IPS-NIHi7 (cell line): ENCODE data around the gene HS3ST2.
A peak's percentile ranks its signal among the peaks of the same experiment; 100 is the strongest.

ENCODE experiments used
- DNase-seq: peaks from one replicate; pipeline ENCODE4 v3.0.0; 2012; ENCODE audit warnings: mixed read lengths; ENCODE audit errors: extremely low spot score

HS3ST2 gene

GRCh38 chr16:22813948-22814710 lies at the start of gene HS3ST2:
Gene HS3ST2, plus strand, starts transcription at chr16:22814162. Its CDS starts 449 bp downstream, at chr16:22814611.
- DNase-seq: peak; percentile 78

GRCh38 chr16:22764662-22765327 lies 49.2 kb upstream of the HS3ST2 start:
- DNase-seq: no peak

- no peak for DNase-seq
These were observed 48.5 kb upstream of the HS3ST2 start for GRCh38 chr16:22765479-22765878.

GRCh38 chr16:22770866-22771265 lies 43.1 kb upstream of the HS3ST2 start:
- no peak for DNase-seq

- no peak for DNase-seq
These were observed 42.4 kb upstream of the HS3ST2 start for GRCh38 chr16:22771551-22771950.

GRCh38 chr16:22775220-22775922 lies 38.6 kb upstream of the HS3ST2 start:
- no peak for DNase-seq

- no peak for DNase-seq
These were observed 32.5 kb upstream of the HS3ST2 start for GRCh38 chr16:22781480-22781879.

- no peak for DNase-seq
These were observed 31.6 kb upstream of the HS3ST2 start for GRCh38 chr16:22782314-22782713.

- no peak for DNase-seq
These were observed 29.2 kb upstream of the HS3ST2 start for GRCh38 chr16:22784690-22785214.

GRCh38 chr16:22785552-22785951 lies 28.4 kb upstream of the HS3ST2 start:
- DNase-seq: no peak

- no peak for DNase-seq
These were observed 27.7 kb upstream of the HS3ST2 start for GRCh38 chr16:22786284-22786683.

GRCh38 chr16:22786691-22787090 lies 27.3 kb upstream of the HS3ST2 start:
- DNase-seq: no peak

GRCh38 chr16:22787466-22788192 lies 26.3 kb upstream of the HS3ST2 start:
- DNase-seq: no peak

GRCh38 chr16:22788193-22788530 lies 25.8 kb upstream of the HS3ST2 start:
- no peak for DNase-seq

- no peak for DNase-seq
These were observed 24.5 kb upstream of the HS3ST2 start for GRCh38 chr16:22789281-22789945.

- DNase-seq: no peak
These were observed 16.4 kb upstream of the HS3ST2 start for GRCh38 chr16:22797551-22797950.

GRCh38 chr16:22799113-22799512 lies 14.8 kb upstream of the HS3ST2 start:
- no peak for DNase-seq

- no peak for DNase-seq
These were observed 9.1 kb upstream of the HS3ST2 start for GRCh38 chr16:22804893-22805292.

GRCh38 chr16:22805326-22805725 lies 8.6 kb upstream of the HS3ST2 start:
- DNase-seq: no peak

GRCh38 chr16:22806811-22807210 lies 7.2 kb upstream of the HS3ST2 start:
- DNase-seq: no peak

GRCh38 chr16:22810226-22810625 lies 3.7 kb upstream of the HS3ST2 start:
- DNase-seq: no peak
